ENCODE data around the gene ASB16.
"Not testable (repeated sequence)": the region's sequence is repeated elsewhere in the genome, so short reads cannot be mapped to it uniquely, and the experiment has no call there.

Gene ASB16

DNA sequence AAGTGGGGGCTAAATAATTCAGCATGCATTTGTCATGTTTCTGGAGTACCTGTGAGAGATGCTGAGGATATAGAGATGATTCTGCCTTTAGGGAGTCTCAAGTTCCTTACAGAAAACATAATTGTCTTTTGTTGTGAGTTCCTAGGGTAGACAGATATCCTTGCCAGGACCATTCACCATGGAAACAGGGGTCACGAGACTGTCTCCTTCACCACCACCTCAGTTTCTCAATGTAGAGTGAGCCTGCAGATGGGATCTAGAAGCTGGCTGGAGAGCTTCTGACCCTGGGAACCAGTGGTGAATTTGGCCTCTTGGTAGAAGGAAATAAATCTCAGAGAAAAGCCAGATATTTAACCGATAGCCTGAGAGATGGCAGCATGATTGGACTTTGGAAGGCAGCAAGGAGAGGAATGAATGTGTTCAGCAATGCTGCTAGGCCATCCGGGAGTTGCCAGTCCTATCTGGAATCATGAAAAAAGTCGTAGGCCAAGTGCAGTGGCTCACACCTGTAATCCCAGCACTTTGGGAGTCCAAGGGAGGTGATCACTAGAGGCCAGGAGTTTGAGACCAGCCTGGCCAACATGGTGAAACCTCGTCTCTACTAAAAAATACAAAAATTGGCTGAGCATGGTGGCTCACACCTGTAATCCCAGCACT, 39.7 kb upstream of the ASB16 start:
- H3K27me3 ChIP-seq (ENCODE audit: control insufficient read depth in 3 of 3, insufficient read depth in 3 of 3, low read depth in 1 of 3, low read length in 3 of 3) = no peaks in the 10 kb centered on the region
- peaks cover 0 to 4% of the 10 kb centered on the region in 2 donors for H3K4me1 ChIP-seq (ENCODE audit: control insufficient read depth in 2 of 2, insufficient read depth in 1 of 2, low read depth in 1 of 2, low read length in 2 of 2)
- no peak overlapping the region for H4K91ac ChIP-seq (ENCODE audit: low read depth, low read length, poor library complexity)
- DNase-seq (ENCODE audit: low spot score) = no peak
- no peak overlapping the region for H3K14ac ChIP-seq (ENCODE audit: low read length)
- H3K9me3 ChIP-seq (replicated peaks in 1 of 2; ENCODE audit: control insufficient read depth in 2 of 2, insufficient read depth in 1 of 2, low read depth in 1 of 2, low read length in 2 of 2) = no peaks in the 10 kb centered on the region
- no peak overlapping the region for H3K18ac ChIP-seq (ENCODE audit: low read length)
- H2AFZ ChIP-seq (ENCODE audit: low read length) = no peak overlapping the region
- H2BK12ac ChIP-seq (ENCODE audit: low read length) = no peak overlapping the region
- H3K9ac ChIP-seq (ENCODE audit: low read depth, low read length, poor library complexity) = no peak overlapping the region
- no peak overlapping the region for H3K4ac ChIP-seq (ENCODE audit: low read length)
- no peak overlapping the region for H2BK5ac ChIP-seq (ENCODE audit: low read length)
- WGBS, 2 donors (ENCODE audit: extremely low coverage in 2 of 2, insufficient read length in 2 of 2, insufficient replicate concordance in 1 of 2) = no CpG with 5 or more reads among the region's 5 CpGs
- H2BK15ac ChIP-seq (ENCODE audit: low read length) = no peak overlapping the region
- H3K36me3 ChIP-seq (replicated peaks in 1 of 2; ENCODE audit: control insufficient read depth in 2 of 2, insufficient read depth in 2 of 2, low read length in 2 of 2) = no peaks in the 10 kb centered on the region
- H3K4me2 ChIP-seq (ENCODE audit: insufficient read depth, low read length, poor library complexity, severe bottlenecking) = no peak overlapping the region
- H3K27ac ChIP-seq (replicated peaks; ENCODE audit: low read length) = no peak overlapping the region
- no peak overlapping the region for H4K8ac ChIP-seq (ENCODE audit: low read depth, low read length)
- no peak overlapping the region for H3K23ac ChIP-seq (ENCODE audit: low read depth, low read length, poor library complexity)
- no peak overlapping the region for H2BK120ac ChIP-seq (ENCODE audit: low read depth, low read length)
- no peak overlapping the region for H3K4me3 ChIP-seq (ENCODE audit: low read length in 2 of 2)
- H3K79me1 ChIP-seq (ENCODE audit: low read depth, low read length) = no peaks in the 10 kb centered on the region
- no peak overlapping the region for H2AK5ac ChIP-seq (ENCODE audit: low read depth, low read length)

GRCh38 chr17:44131372-44131771, 39.1 kb upstream of the ASB16 start:
- not testable (repeated sequence) for H3K36me3 ChIP-seq (replicated peaks in 1 of 2; ENCODE audit: control insufficient read depth in 2 of 2, insufficient read depth in 2 of 2, low read length in 2 of 2); H3K79me1 ChIP-seq (ENCODE audit: low read depth, low read length); H3K18ac ChIP-seq (ENCODE audit: low read length); H2AK5ac ChIP-seq (ENCODE audit: low read depth, low read length); H2BK120ac ChIP-seq (ENCODE audit: low read depth, low read length); H3K4me3 ChIP-seq (ENCODE audit: low read length in 2 of 2); DNase-seq (ENCODE audit: low spot score); H3K9me3 ChIP-seq (replicated peaks in 1 of 2; ENCODE audit: control insufficient read depth in 2 of 2, insufficient read depth in 1 of 2, low read depth in 1 of 2, low read length in 2 of 2); H3K27me3 ChIP-seq (ENCODE audit: control insufficient read depth in 3 of 3, insufficient read depth in 3 of 3, low read depth in 1 of 3, low read length in 3 of 3); H3K4me1 ChIP-seq (ENCODE audit: control insufficient read depth in 2 of 2, insufficient read depth in 1 of 2, low read depth in 1 of 2, low read length in 2 of 2); H3K27ac ChIP-seq (replicated peaks; ENCODE audit: low read length); H3K9ac ChIP-seq (ENCODE audit: low read depth, low read length, poor library complexity); H4K91ac ChIP-seq (ENCODE audit: low read depth, low read length, poor library complexity); H3K14ac ChIP-seq (ENCODE audit: low read length); H2BK15ac ChIP-seq (ENCODE audit: low read length); H2AFZ ChIP-seq (ENCODE audit: low read length); H3K4ac ChIP-seq (ENCODE audit: low read length); H4K8ac ChIP-seq (ENCODE audit: low read depth, low read length); H2BK12ac ChIP-seq (ENCODE audit: low read length); H3K4me2 ChIP-seq (ENCODE audit: insufficient read depth, low read length, poor library complexity, severe bottlenecking); H2BK5ac ChIP-seq (ENCODE audit: low read length); H3K23ac ChIP-seq (ENCODE audit: low read depth, low read length, poor library complexity)
- no CpG with 5 or more reads among the region's 12 CpGs for WGBS, 2 donors (ENCODE audit: extremely low coverage in 2 of 2, insufficient read length in 2 of 2, insufficient replicate concordance in 1 of 2)

DNA sequence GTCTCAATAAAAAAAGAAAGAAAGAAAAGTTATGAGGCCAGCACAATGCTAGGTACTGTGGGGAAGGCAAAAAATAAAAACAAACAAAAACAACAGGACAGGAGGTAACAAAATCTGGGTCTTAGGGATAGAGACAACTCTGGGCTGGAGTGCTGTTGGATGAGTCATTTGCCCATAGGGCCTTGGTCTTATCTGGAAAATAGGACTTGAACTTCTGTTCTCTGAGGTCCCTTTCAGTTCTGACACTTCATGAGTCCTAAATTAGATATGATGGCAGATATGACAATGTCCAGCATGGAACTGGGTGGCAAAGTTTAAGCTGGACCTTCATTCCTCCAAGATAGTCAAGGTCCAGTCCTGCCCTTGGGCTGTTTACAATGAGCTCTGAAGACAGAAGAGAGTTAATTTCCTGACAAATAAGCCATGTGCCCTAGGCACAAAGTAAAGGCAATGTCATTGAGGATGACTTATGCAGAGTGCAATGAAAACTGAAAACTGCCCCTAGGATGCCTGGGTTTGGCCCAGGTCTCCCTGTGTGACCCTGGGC, 38.2 kb upstream of the ASB16 start:
- H3K14ac ChIP-seq (ENCODE audit: low read length) = no peak overlapping the region
- no peak overlapping the region for H2BK15ac ChIP-seq (ENCODE audit: low read length)
- H2BK5ac ChIP-seq (ENCODE audit: low read length) = no peak overlapping the region
- H2BK12ac ChIP-seq (ENCODE audit: low read length) = no peak overlapping the region
- no peak overlapping the region for H3K23ac ChIP-seq (ENCODE audit: low read depth, low read length, poor library complexity)
- H4K91ac ChIP-seq (ENCODE audit: low read depth, low read length, poor library complexity) = no peak overlapping the region
- peaks cover 0 to 4% of the 10 kb centered on the region in 2 donors for H3K4me1 ChIP-seq (ENCODE audit: control insufficient read depth in 2 of 2, insufficient read depth in 1 of 2, low read depth in 1 of 2, low read length in 2 of 2)
- no peak overlapping the region for H2AFZ ChIP-seq (ENCODE audit: low read length)
- no peaks in the 10 kb centered on the region for H3K79me1 ChIP-seq (ENCODE audit: low read depth, low read length)
- no peak overlapping the region for H3K4ac ChIP-seq (ENCODE audit: low read length)
- no peak overlapping the region for H3K18ac ChIP-seq (ENCODE audit: low read length)
- DNase-seq (ENCODE audit: low spot score) = no peak
- H3K4me2 ChIP-seq (ENCODE audit: insufficient read depth, low read length, poor library complexity, severe bottlenecking) = no peak overlapping the region
- no peak overlapping the region for H3K27ac ChIP-seq (replicated peaks; ENCODE audit: low read length)
- H2AK5ac ChIP-seq (ENCODE audit: low read depth, low read length) = no peak overlapping the region
- H3K36me3 ChIP-seq (replicated peaks in 1 of 2; ENCODE audit: control insufficient read depth in 2 of 2, insufficient read depth in 2 of 2, low read length in 2 of 2) = no peaks in the 10 kb centered on the region
- no peaks in the 10 kb centered on the region for H3K27me3 ChIP-seq (ENCODE audit: control insufficient read depth in 3 of 3, insufficient read depth in 3 of 3, low read depth in 1 of 3, low read length in 3 of 3)
- H3K9ac ChIP-seq (ENCODE audit: low read depth, low read length, poor library complexity) = no peak overlapping the region
- H4K8ac ChIP-seq (ENCODE audit: low read depth, low read length) = no peak overlapping the region
- no peak overlapping the region for H2BK120ac ChIP-seq (ENCODE audit: low read depth, low read length)
- no peak overlapping the region for H3K4me3 ChIP-seq (ENCODE audit: low read length in 2 of 2)
- no peaks in the 10 kb centered on the region for H3K9me3 ChIP-seq (replicated peaks in 1 of 2; ENCODE audit: control insufficient read depth in 2 of 2, insufficient read depth in 1 of 2, low read depth in 1 of 2, low read length in 2 of 2)

DNA sequence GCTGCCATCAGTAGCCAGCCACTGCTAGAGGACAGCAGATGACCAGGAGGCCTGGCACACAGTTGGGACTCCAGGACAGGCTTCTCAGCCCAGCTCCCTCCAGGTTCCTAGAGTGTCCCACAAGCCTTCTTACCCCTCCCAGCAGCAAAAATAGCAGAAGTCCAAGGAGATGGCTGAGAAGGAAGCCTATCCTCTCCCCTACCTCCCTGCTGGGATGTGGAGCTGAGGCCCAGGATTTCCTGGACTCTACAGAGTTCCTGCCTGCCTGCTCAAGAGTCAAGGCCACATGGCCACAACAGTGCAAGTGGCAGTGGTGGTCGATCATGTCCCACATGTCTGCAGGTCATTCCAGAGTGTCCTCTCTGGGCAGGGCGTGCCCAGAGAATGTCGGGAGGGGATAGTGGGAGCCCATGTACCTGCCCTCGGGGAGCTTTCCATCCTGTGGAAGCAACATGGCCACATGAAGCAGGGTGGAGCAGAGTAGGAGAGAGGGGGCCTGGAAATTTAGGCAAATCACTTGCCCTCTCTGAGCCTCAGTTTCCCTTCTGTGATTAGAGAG, 36.5 kb upstream of the ASB16 start:
- WGBS, 2 donors (ENCODE audit: extremely low coverage in 2 of 2, insufficient read length in 2 of 2, insufficient replicate concordance in 1 of 2) = no CpG with 5 or more reads among the region's 4 CpGs
- H3K27ac ChIP-seq (replicated peaks; ENCODE audit: low read length) = no peak overlapping the region
- no peak overlapping the region for H3K23ac ChIP-seq (ENCODE audit: low read depth, low read length, poor library complexity)
- no peaks in the 10 kb centered on the region for H3K79me1 ChIP-seq (ENCODE audit: low read depth, low read length)
- H2AK5ac ChIP-seq (ENCODE audit: low read depth, low read length) = peak overlapping the region; percentile 15
- H2AFZ ChIP-seq (ENCODE audit: low read length) = no peak overlapping the region
- H2BK120ac ChIP-seq (ENCODE audit: low read depth, low read length) = peak overlapping the region; percentile 64
- H3K36me3 ChIP-seq (replicated peaks in 1 of 2; ENCODE audit: control insufficient read depth in 2 of 2, insufficient read depth in 2 of 2, low read length in 2 of 2) = no peaks in the 10 kb centered on the region
- peaks cover 12 to 17% of the 10 kb centered on the region in 2 donors for H3K4me1 ChIP-seq (ENCODE audit: control insufficient read depth in 2 of 2, insufficient read depth in 1 of 2, low read depth in 1 of 2, low read length in 2 of 2)
- no peak overlapping the region for H3K4ac ChIP-seq (ENCODE audit: low read length)
- no peak overlapping the region for H3K4me2 ChIP-seq (ENCODE audit: insufficient read depth, low read length, poor library complexity, severe bottlenecking)
- H3K9ac ChIP-seq (ENCODE audit: low read depth, low read length, poor library complexity) = no peak overlapping the region
- H3K14ac ChIP-seq (ENCODE audit: low read length) = no peak overlapping the region
- H4K8ac ChIP-seq (ENCODE audit: low read depth, low read length) = no peak overlapping the region
- H2BK15ac ChIP-seq (ENCODE audit: low read length) = no peak overlapping the region
- H3K9me3 ChIP-seq (replicated peaks in 1 of 2; ENCODE audit: control insufficient read depth in 2 of 2, insufficient read depth in 1 of 2, low read depth in 1 of 2, low read length in 2 of 2) = no peaks in the 10 kb centered on the region
- H2BK12ac ChIP-seq (ENCODE audit: low read length) = peak overlapping the region; percentile 2
- H2BK5ac ChIP-seq (ENCODE audit: low read length) = no peak overlapping the region
- H3K4me3 ChIP-seq (ENCODE audit: low read length in 2 of 2) = no peak overlapping the region
- H4K91ac ChIP-seq (ENCODE audit: low read depth, low read length, poor library complexity) = no peak overlapping the region
- no peak for DNase-seq (ENCODE audit: low spot score)
- H3K27me3 ChIP-seq (ENCODE audit: control insufficient read depth in 3 of 3, insufficient read depth in 3 of 3, low read depth in 1 of 3, low read length in 3 of 3) = no peaks in the 10 kb centered on the region
- H3K18ac ChIP-seq (ENCODE audit: low read length) = no peak overlapping the region

All from neuronal stem cell (in vitro differentiated cells).